ENCODE data around the gene DLX5.

The DLX5 gene

DNA sequence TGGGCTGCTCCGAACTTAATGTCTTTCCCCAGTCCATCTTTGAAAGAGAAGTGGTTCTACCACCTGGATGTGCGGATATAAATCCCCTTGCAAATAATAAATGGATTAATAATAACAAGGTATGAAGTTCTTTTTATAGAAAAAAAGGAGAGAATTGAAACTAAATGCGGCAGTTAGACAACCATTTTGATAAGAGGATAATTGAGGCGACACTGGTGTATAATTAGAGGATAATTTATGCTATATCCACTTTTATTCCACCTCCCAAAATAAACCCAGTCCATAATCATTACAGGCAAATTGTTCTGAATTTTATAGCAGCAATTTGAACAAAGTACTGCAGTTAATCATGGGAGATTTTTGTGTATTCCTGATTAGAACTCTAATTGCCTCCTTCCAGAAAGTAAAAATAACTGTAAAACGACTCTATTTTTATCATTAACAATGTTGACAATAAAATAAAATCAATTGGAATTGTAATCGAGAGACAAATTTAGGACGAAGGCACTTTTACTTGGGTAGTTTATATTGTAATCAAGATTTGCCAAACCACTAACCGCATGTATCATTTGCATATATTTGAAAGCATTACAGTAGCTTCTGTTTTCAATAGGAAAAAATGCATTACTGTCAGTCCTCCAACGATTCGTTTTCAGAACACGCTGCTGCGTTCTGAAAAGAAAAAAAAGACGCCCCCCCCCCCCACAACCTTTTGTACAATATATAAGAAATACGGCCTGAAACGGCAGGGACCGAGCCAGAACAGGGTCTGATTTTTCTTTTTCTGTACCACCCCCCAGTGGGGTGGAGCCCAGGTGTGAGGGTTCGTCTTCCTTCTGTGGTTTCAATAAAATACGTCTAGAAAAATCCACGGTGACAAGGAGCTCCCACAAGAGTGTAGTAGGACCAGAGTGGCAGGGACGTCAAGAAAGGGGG is 20.1 kb downstream of the DLX5 start:
- DNase-seq: no peak

DNA sequence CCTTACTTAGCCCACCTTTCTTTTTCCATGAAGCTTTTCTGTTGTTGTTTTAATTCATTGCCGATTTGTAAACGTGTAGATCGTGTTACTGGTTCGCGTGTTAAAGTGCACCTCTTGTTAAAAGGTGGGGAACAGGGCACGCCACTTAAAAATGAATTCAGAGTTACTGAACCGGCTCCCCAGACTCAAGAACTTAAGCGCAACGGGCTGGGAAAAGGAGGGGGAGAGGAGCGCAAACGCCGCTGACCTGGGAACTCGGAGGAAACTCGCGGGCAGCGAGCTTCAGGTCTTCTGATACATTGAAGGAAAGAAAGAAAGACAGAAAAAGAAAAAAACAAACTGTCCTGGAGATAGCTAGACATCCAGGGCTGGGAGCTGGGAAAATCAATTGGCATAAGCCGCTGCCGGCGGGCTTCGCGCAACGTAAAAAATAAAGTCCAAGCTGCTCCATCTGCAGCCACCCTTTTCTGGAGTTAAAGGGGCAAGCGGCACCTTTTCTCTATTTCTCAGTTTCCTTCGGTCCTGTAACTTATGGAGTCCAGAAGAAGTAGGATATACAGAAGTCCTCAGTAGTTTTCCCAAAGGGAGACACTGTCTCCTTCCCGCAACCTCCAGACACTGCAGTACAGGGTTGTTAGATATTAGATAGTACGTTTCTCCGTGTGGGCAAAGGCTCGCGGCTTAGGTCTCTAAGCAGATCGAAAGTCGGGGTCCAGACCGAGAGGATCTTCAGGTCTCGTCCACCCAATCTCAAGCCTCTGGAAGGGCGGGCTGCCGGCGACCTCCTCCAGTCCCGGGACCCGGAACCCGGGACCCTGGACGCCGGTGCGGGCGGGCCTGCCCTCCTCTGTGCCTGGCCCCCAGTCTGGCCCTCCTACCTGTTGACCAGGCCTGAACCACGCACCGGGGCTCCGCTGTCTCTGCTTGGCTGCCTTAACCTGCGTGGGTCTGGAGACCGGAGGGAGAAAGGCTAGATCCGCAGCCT is 21.1 kb downstream of the DLX5 start:
- DNase-seq: no peak

DNA sequence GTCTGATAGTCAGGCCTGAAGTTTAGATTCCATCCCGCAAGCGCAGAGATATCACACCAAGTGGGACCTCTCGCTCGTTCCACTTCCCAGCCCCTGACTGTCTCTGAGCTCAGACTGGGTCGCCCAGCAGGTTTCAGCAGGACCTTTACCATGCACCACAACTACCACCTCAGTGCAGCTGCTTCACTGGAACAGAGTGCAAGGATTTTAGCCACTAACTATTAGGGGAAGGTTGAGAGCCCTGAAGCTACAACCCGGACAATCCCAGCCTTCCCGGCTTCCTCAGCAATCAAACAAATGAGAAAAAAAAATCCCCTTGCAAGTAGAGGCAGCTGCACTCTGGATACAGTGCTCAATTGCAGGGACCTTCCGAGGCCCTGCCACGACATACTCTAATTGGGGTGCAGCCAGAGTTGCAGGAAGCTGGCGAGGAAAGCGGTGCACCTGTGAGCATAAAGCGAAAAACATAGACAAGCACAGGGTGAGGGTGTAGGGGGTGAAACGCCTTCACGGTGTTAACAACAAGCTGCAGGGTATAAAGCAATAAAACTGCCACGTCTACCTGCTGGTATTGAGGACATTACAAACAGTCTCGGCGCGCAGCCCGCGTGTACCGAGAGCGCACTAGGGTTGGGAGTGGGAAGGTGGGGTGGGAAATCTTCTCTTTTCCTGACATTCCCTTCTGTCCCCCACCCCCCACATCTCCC is 21.9 kb downstream of the DLX5 start:
- no peak for DNase-seq

- no peak for DNase-seq
Measured at GRCh38 chr7:97001656-97002554, 22.7 kb downstream of the DLX5 start.

GRCh38 chr7:97001221-97001620 is 23.4 kb downstream of the DLX5 start:
- no peak for DNase-seq

- no peak for DNase-seq
Measured at GRCh38 chr7:96998744-96999143, 25.9 kb downstream of the DLX5 start.

- DNase-seq: no peak
Measured at GRCh38 chr7:96998333-96998732, 26.3 kb downstream of the DLX5 start.

DNA sequence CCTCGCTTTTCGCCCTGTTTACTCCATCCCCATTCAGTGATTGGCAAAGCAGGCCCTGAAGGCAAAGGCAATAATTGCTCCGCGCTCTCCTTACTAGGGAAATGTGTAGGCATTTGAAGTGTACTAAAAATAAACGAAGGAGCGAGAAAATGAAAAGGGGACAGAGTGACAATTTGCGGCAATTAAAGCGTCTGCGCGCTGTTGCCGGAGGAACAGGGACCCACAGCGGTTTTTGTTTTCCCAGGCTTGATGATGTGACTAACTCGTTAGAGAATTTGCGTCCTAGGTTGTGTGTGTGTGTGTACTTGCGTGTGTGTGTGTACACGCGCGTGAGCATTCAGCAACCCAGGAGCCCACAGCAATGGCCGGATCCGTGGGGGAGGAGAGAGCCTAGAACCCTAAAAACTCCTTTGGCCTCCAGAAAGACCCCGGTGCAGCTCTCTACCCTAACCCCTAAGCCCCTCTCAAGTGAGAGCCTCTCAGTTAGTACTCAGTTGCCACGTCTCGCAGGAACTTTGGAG is 27.1 kb downstream of the DLX5 start:
- no peak for DNase-seq

- no peak for DNase-seq
Measured at GRCh38 chr7:96996958-96997511, 27.6 kb downstream of the DLX5 start.

- no peak for DNase-seq
Measured at GRCh38 chr7:96996111-96996957, 28.3 kb downstream of the DLX5 start.

GRCh38 chr7:96995406-96996110 is 29.1 kb downstream of the DLX5 start:
- DNase-seq: no peak

GRCh38 chr7:96993980-96994379 is 30.7 kb downstream of the DLX5 start:
- no peak for DNase-seq

DNA sequence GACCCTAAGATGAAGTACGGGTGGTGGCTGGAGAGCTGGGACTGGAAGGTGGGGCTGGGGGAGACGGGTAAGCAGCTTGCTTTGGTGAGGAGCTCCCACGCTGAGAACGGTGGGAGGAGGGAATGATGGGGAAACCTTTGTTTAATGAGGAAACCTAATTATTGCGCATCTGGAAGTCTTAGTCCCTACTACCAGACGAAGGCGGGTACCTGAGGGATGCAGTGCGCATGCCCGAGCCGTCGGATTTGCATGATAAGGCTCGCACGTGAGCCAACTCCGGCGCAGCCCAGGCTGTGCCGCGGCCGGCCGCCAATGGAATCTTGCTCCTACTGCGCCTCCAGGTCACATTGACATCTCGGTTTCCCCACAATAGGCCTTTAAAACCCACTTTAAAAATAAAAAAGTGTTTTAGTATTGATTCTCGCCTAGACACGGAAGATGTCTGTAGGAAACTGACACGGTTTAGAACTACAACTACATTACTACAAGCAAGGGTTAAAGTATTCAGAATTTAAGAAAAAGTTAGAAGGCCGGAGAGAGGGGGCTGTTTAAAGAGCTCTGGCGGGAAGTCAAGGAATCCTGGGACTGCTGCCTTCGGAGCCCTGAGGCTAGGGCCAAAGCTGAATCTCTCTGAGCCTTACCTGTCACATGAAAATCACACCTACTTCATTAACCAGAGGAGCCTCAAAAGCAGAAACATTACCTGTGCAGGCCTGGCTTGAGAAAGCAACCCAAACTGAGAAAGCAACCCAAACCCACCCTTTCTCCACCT is 31.4 kb downstream of the DLX5 start:
- DNase-seq: no peak

DNA sequence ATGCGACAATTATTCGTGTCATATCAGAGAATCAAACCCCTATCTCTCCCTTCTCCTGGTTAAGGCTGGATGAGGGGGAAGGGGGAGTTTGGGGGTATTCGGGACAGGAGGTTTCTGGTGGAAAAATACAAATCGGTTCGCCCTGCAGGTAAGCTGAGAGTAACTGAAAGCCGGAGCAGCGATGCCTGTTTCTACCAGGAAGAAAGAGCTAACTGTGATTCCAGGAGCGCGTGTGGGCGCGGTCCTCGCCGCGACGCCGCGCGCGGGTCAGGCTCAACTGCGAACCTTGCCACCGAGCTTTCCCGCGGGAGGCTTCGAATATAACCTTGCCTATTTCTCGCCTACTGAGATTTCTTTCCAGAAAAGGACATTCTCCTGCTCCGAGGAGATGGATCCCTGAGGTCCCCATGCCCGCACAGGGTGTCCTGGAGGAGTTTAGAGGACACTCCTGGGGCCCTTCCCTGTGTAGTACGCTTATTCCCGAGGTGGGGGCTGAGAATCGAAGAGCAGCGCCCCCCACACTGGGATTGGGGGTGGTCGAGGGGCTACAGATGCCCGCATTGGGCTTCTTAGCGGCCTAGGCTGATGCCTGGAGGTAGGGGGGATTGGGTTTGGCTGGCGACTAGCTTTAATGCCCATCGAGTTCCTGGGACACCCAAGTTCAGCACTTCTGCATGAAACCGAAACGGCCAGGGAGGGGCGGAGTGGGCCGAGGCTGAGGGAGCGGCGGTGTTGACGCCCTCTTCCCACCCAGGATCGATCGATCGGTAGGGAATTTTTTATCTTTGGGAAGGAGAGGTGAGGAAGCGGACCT is 32.2 kb downstream of the DLX5 start:
- DNase-seq: no peak

GRCh38 chr7:96991546-96992191 is 33.0 kb downstream of the DLX5 start:
- DNase-seq: no peak

DNA sequence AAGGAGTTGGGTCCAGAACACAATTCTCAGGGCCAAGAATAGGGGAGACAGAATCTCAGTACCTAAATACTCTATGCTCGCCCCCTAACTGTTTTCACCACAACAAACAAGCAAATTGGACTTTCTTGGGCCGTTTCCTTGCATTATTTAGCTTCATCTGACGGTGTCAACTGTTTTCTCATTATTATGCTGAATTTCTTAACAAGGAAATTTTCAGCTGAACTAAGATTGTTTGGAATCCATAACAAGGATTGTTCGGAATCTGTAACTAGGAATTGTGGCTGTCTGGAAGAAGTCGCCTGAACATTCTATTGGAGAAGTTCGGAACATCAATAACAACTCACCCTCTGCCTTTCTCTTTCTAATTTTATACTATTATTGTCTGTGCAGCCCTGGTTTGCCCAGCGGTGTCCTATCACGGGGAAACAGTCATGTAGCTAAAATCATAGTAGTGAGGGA is 34.7 kb downstream of the DLX5 start:
- DNase-seq: no peak

- no peak for DNase-seq
Measured at GRCh38 chr7:96989241-96989858, 35.3 kb downstream of the DLX5 start.
